ENCODE measurements around the gene SEPHS2. TPM values are rescaled to one million over a fixed set of nuclear protein-coding genes. Genes with fewer than 3 reads are reported as not detected.

SEPHS2 gene
- polyA plus RNA-seq, 3 donors = 91.7 to 98.4 (median 94.5) TPM

Other genes starting within 250 kb of the SEPHS2 start
- 10 to 100 TPM in 2 of 3 donors, 1 to 10 TPM in 1; 5.9 to 17.5 (median 10.7) TPM for gene SULT1A3, start 246.6 kb downstream of the SEPHS2 start, polyA plus RNA-seq (ENCODE audit: insufficient read length in 3 of 3)
- gene NPIPB13, start 197.4 kb downstream of the SEPHS2 start, polyA plus RNA-seq (ENCODE audit: insufficient read length in 3 of 3) = 10 to 100 TPM in 2 of 3 donors, 1 to 10 TPM in 1; 4.1 to 12.3 (median 11.1) TPM
- gene CD2BP2, start 90.6 kb downstream of the SEPHS2 start, polyA plus RNA-seq (ENCODE audit: insufficient read length in 3 of 3) = 10 to 100 TPM; 53.8 to 60.5 (median 56.7) TPM
- gene TBC1D10B, start 75.4 kb downstream of the SEPHS2 start, polyA plus RNA-seq (ENCODE audit: insufficient read length in 3 of 3) = 10 to 100 TPM; 31.1 to 38.7 (median 38.2) TPM
- 1 to 10 TPM in 2 of 3 donors, under 1 TPM in 1; 0.56 to 4.5 (median 1.2) TPM for gene MYL11, start 71.1 kb downstream of the SEPHS2 start, polyA plus RNA-seq (ENCODE audit: insufficient read length in 3 of 3)
- gene SEPTIN1, start 63.3 kb downstream of the SEPHS2 start, polyA plus RNA-seq (ENCODE audit: insufficient read length in 3 of 3) = 1 to 10 TPM; 1.7 to 3.1 (median 3.1) TPM
- gene ZNF48, start 50.5 kb downstream of the SEPHS2 start, polyA plus RNA-seq (ENCODE audit: insufficient read length in 3 of 3) = 10 to 100 TPM; 13.1 to 16.5 (median 13.4) TPM
- 1 to 10 TPM; 4.7 to 9.2 (median 7.2) TPM for gene ZNF771, start 38.3 kb downstream of the SEPHS2 start, polyA plus RNA-seq (ENCODE audit: insufficient read length in 3 of 3)
- gene DCTPP1, start 15.8 kb downstream of the SEPHS2 start, polyA plus RNA-seq (ENCODE audit: insufficient read length in 3 of 3) = 10 to 100 TPM; 45.0 to 56.9 (median 48.6) TPM
- 1 to 10 TPM; 1.9 to 2.9 (median 2.6) TPM for gene ITGAL, start 26.9 kb upstream of the SEPHS2 start, polyA plus RNA-seq (ENCODE audit: insufficient read length in 3 of 3)
- gene ZNF768, start 80.7 kb upstream of the SEPHS2 start, polyA plus RNA-seq (ENCODE audit: insufficient read length in 3 of 3) = 10 to 100 TPM; 48.0 to 66.6 (median 54.7) TPM
- 10 to 100 TPM in 2 of 3 donors, 1 to 10 TPM in 1; 9.6 to 10.5 (median 10.1) TPM for gene ZNF747, start 89.0 kb upstream of the SEPHS2 start, polyA plus RNA-seq (ENCODE audit: insufficient read length in 3 of 3)
- 10 to 100 TPM; 10.8 to 15.8 (median 12.5) TPM for gene ZNF764, start 112.5 kb upstream of the SEPHS2 start, polyA plus RNA-seq (ENCODE audit: insufficient read length in 3 of 3)
- gene ZNF688, start 125.8 kb upstream of the SEPHS2 start, polyA plus RNA-seq (ENCODE audit: insufficient read length in 3 of 3) = 10 to 100 TPM; 10.1 to 16.7 (median 14.7) TPM
- gene ZNF785, start 139.8 kb upstream of the SEPHS2 start, polyA plus RNA-seq (ENCODE audit: insufficient read length in 3 of 3) = 10 to 100 TPM; 20.2 to 32.3 (median 23.7) TPM
- 10 to 100 TPM; 12.8 to 16.0 (median 14.7) TPM for gene ZNF689, start 164.5 kb upstream of the SEPHS2 start, polyA plus RNA-seq (ENCODE audit: insufficient read length in 3 of 3)
- 10 to 100 TPM; 44.8 to 54.8 (median 46.6) TPM for gene PRR14, start 205.1 kb upstream of the SEPHS2 start, polyA plus RNA-seq (ENCODE audit: insufficient read length in 3 of 3)
- 10 to 100 TPM; 48.7 to 78.6 (median 67.4) TPM for gene FBRS, start 212.6 kb upstream of the SEPHS2 start, polyA plus RNA-seq (ENCODE audit: insufficient read length in 3 of 3)

Data from renal cortex interstitium (tissue), 3 donors.